NT2/D1 (cell line): ENCODE measurements around the gene SEMA3C.

Source experiments
- YY1 ChIP-seq: IDR thresholded peaks from 2 replicates; pipeline ENCODE4 v1.6.1; 2011; ENCODE audit not compliant: insufficient read length, insufficient read depth
- ZNF274 ChIP-seq: IDR thresholded peaks from 2 replicates; pipeline ENCODE4 v1.6.1; 2011; ENCODE audit warnings: mild to moderate bottlenecking, low read depth, low read length

- no peak for TF ChIP-seq ZNF274
- no peak for TF ChIP-seq YY1
Observed at GRCh38 chr7:80770675-80771081, 148.2 kb downstream of the SEMA3C start.
